ENCODE results near the gene SLF1. TPM values are rescaled to one million over a fixed set of nuclear protein-coding genes. Genes with fewer than 3 reads are reported as not detected.

SLF1 gene
- total RNA-seq, 1 experiment from 2014 or later, result 26.3 TPM

- Histone ChIP-seq H3K9me2 (replicated peaks; ENCODE audit: insufficient read depth, low read length) (no peaks in the 10 kb centered on the region), H3K4me1 (ENCODE audit: low read length) (no peaks in the 10 kb centered on the region), H3K79me2 (ENCODE audit: low read length) (peaks cover 77% of the 10 kb centered on the region), H3K4me2 (ENCODE audit: low read depth, low read length, poor library complexity, severe bottlenecking) (no peak overlapping the region), H4K20me1 (ENCODE audit: insufficient read depth, low read depth, low read length) (no peaks in the 10 kb centered on the region), H3K9me3 (ENCODE audit: low read length) (peaks cover 8% of the 10 kb centered on the region; the same call in 1 of the 2 replicates), H3K4me3 (ENCODE audit: low read length) (no peak overlapping the region), H2AFZ (ENCODE audit: low read length) (no peak overlapping the region), H3K9ac (ENCODE audit: low read length) (no peak overlapping the region), H3K36me3 (ENCODE audit: insufficient read depth, low read length) (peaks cover 61% of the 10 kb centered on the region), H3K27me3 (ENCODE audit: low read length) (no peaks in the 10 kb centered on the region), H3K27ac (ENCODE audit: low read length) (no peak overlapping the region)
- DNase-seq, result no peak
Observed at GRCh38 chr5:94632024-94632423, 13.6 kb downstream of the SLF1 start.

GRCh38 chr5:94640176-94640575, 21.7 kb downstream of the SLF1 start:
- peaks cover 46% of the 10 kb centered on the region for H3K36me3 ChIP-seq (ENCODE audit: insufficient read depth, low read length)

GRCh38 chr5:94645053-94645452, 26.6 kb downstream of the SLF1 start:
- H3K4me1 ChIP-seq (ENCODE audit: low read length), result no peaks in the 10 kb centered on the region
- peaks cover 35% of the 10 kb centered on the region for H3K36me3 ChIP-seq (ENCODE audit: insufficient read depth, low read length)
- H3K27ac ChIP-seq (ENCODE audit: low read length), result no peak overlapping the region
- H3K79me2 ChIP-seq (ENCODE audit: low read length), result peaks cover 70% of the 10 kb centered on the region
- no peak overlapping the region for H3K9ac ChIP-seq (ENCODE audit: low read length)
- no peak overlapping the region for H3K4me3 ChIP-seq (ENCODE audit: low read length)
- no peak for DNase-seq
- H4K20me1 ChIP-seq (ENCODE audit: insufficient read depth, low read depth, low read length), result no peaks in the 10 kb centered on the region
- H3K9me3 ChIP-seq (ENCODE audit: low read length), result peaks cover 2% of the 10 kb centered on the region
- no peak overlapping the region for H3K4me2 ChIP-seq (ENCODE audit: low read depth, low read length, poor library complexity, severe bottlenecking)
- no peaks in the 10 kb centered on the region for H3K9me2 ChIP-seq (replicated peaks; ENCODE audit: insufficient read depth, low read length)
- no peak overlapping the region for H2AFZ ChIP-seq (ENCODE audit: low read length)
- H3K27me3 ChIP-seq (ENCODE audit: low read length), result no peaks in the 10 kb centered on the region

More at GRCh38 chr5:94640176-94640575, 21.7 kb downstream of the SLF1 start:
- no peaks in the 10 kb centered on the region for H3K4me1 ChIP-seq (ENCODE audit: low read length)
- no peak overlapping the region for H3K4me2 ChIP-seq (ENCODE audit: low read depth, low read length, poor library complexity, severe bottlenecking)
- no peaks in the 10 kb centered on the region for H3K9me2 ChIP-seq (replicated peaks; ENCODE audit: insufficient read depth, low read length)
- H3K9me3 ChIP-seq (ENCODE audit: low read length), result peaks cover 12% of the 10 kb centered on the region
- no peak for DNase-seq
- H2AFZ ChIP-seq (ENCODE audit: low read length), result no peak overlapping the region
- H3K9ac ChIP-seq (ENCODE audit: low read length), result no peak overlapping the region
- H3K4me3 ChIP-seq (ENCODE audit: low read length), result no peak overlapping the region
- no peaks in the 10 kb centered on the region for H3K27me3 ChIP-seq (ENCODE audit: low read length)
- H4K20me1 ChIP-seq (ENCODE audit: insufficient read depth, low read depth, low read length), result no peaks in the 10 kb centered on the region
- H3K27ac ChIP-seq (ENCODE audit: low read length), result no peak overlapping the region
- peaks cover 89% of the 10 kb centered on the region for H3K79me2 ChIP-seq (ENCODE audit: low read length)

DNA sequence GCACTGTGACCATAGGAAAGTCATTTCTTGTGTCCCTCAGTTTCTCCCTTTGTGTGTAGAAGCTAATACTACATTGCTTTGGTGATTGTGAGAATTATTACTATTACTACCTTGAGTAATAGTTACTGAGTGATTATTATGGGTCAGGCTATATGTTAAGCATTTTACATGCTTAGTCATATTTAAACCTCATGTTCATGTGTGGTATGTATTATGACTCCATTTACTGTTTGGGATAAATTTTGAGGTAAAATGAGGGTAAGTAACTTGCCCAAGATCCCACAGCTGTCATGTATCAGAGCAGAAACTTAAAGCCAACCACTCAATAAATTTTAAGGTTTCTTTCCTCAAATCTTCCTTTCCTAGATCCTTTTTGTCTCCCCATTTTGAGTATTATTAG, 28.3 kb downstream of the SLF1 start:
- no peaks in the 10 kb centered on the region for H3K9me2 ChIP-seq (replicated peaks; ENCODE audit: insufficient read depth, low read length)
- H3K4me3 ChIP-seq (ENCODE audit: low read length), result no peak overlapping the region
- H3K27me3 ChIP-seq (ENCODE audit: low read length), result no peaks in the 10 kb centered on the region
- H4K20me1 ChIP-seq (ENCODE audit: insufficient read depth, low read depth, low read length), result no peaks in the 10 kb centered on the region
- H3K79me2 ChIP-seq (ENCODE audit: low read length), result peaks cover 59% of the 10 kb centered on the region
- H3K9ac ChIP-seq (ENCODE audit: low read length), result no peak overlapping the region
- no peak overlapping the region for H3K4me2 ChIP-seq (ENCODE audit: low read depth, low read length, poor library complexity, severe bottlenecking)
- DNase-seq, result no peak
- H3K27ac ChIP-seq (ENCODE audit: low read length), result no peak overlapping the region
- H3K9me3 ChIP-seq (ENCODE audit: low read length), result no peaks in the 10 kb centered on the region
- H3K4me1 ChIP-seq (ENCODE audit: low read length), result no peaks in the 10 kb centered on the region
- no peak overlapping the region for H2AFZ ChIP-seq (ENCODE audit: low read length)
- H3K36me3 ChIP-seq (ENCODE audit: insufficient read depth, low read length), result peaks cover 42% of the 10 kb centered on the region

DNA sequence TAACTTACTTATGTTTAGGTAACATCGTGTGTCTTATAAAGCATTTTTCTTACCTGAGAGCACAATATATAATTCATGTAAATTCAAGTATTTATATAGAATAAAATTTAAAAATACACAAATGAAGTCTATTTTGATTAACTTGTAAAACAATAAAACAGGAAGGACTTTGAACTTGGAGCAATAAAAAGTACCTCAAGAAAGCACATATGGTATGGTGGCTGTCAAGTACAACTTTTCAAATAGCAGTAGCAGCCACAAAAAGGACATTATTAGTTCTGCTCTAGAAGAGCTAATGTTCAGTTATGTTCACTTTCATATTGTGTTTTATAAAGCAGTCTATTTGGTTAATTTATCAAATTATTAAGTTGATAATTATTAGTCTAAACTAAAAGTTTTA, 31.4 kb downstream of the SLF1 start:
- H3K27ac ChIP-seq (ENCODE audit: low read length), result no peak overlapping the region
- DNase-seq, result no peak
- peaks cover under 1% of the 10 kb centered on the region; the same call in 1 of the 2 replicates for H3K9me3 ChIP-seq (ENCODE audit: low read length)
- H3K4me1 ChIP-seq (ENCODE audit: low read length), result no peaks in the 10 kb centered on the region
- peaks cover 36% of the 10 kb centered on the region for H3K79me2 ChIP-seq (ENCODE audit: low read length)
- H3K9me2 ChIP-seq (replicated peaks; ENCODE audit: insufficient read depth, low read length), result no peaks in the 10 kb centered on the region
- no peak overlapping the region for H3K9ac ChIP-seq (ENCODE audit: low read length)
- H3K36me3 ChIP-seq (ENCODE audit: insufficient read depth, low read length), result peaks cover 59% of the 10 kb centered on the region
- H4K20me1 ChIP-seq (ENCODE audit: insufficient read depth, low read depth, low read length), result no peaks in the 10 kb centered on the region
- H3K27me3 ChIP-seq (ENCODE audit: low read length), result no peaks in the 10 kb centered on the region
- H2AFZ ChIP-seq (ENCODE audit: low read length), result no peak overlapping the region
- H3K4me3 ChIP-seq (ENCODE audit: low read length), result no peak overlapping the region
- H3K4me2 ChIP-seq (ENCODE audit: low read depth, low read length, poor library complexity, severe bottlenecking), result no peak overlapping the region

- peaks cover 53% of the 10 kb centered on the region for H3K36me3 ChIP-seq (ENCODE audit: insufficient read depth, low read length)
- no peaks in the 10 kb centered on the region for H4K20me1 ChIP-seq (ENCODE audit: insufficient read depth, low read depth, low read length)
- no peak overlapping the region for H2AFZ ChIP-seq (ENCODE audit: low read length)
- no peak overlapping the region for H3K4me3 ChIP-seq (ENCODE audit: low read length)
- peaks cover 52% of the 10 kb centered on the region for H3K79me2 ChIP-seq (ENCODE audit: low read length)
- H3K9me3 ChIP-seq (ENCODE audit: low read length), result peaks cover 29% of the 10 kb centered on the region
- no peak for DNase-seq
- no peak overlapping the region for H3K4me2 ChIP-seq (ENCODE audit: low read depth, low read length, poor library complexity, severe bottlenecking)
- H3K9me2 ChIP-seq (replicated peaks; ENCODE audit: insufficient read depth, low read length), result no peaks in the 10 kb centered on the region
- no peaks in the 10 kb centered on the region for H3K4me1 ChIP-seq (ENCODE audit: low read length)
- H3K9ac ChIP-seq (ENCODE audit: low read length), result no peak overlapping the region
- no peaks in the 10 kb centered on the region for H3K27me3 ChIP-seq (ENCODE audit: low read length)
- H3K27ac ChIP-seq (ENCODE audit: low read length), result no peak overlapping the region
Observed at GRCh38 chr5:94658272-94658671, 39.8 kb downstream of the SLF1 start.

DNA sequence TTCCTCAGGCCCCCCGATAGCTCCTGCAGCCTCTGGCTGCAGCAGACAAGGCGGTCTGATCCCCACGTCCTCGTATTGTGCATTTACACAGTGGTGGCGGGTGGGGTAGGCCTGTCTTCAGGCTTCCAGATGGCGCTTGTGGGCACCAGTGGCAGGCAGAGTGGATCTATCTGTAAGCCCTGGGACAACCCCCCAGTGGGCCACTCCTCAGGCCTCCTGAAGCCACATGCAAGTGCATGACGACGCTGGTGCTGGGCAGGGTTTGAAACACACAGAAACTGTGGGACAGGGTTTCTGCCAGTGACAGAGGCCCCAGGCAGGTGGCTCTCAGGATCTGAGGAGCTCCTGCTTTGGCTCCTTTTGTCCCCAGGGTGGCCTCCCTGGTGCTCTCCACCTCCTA, 42.0 kb downstream of the SLF1 start:
- H3K9me3 ChIP-seq (ENCODE audit: low read length), result peaks cover 23% of the 10 kb centered on the region
- no peaks in the 10 kb centered on the region for H3K27me3 ChIP-seq (ENCODE audit: low read length)
- H2AFZ ChIP-seq (ENCODE audit: low read length), result no peak overlapping the region
- H3K9me2 ChIP-seq (replicated peaks; ENCODE audit: insufficient read depth, low read length), result no peaks in the 10 kb centered on the region
- H3K4me1 ChIP-seq (ENCODE audit: low read length), result no peaks in the 10 kb centered on the region
- no peaks in the 10 kb centered on the region for H4K20me1 ChIP-seq (ENCODE audit: insufficient read depth, low read depth, low read length)
- no peak overlapping the region for H3K9ac ChIP-seq (ENCODE audit: low read length)
- peaks cover 40% of the 10 kb centered on the region for H3K36me3 ChIP-seq (ENCODE audit: insufficient read depth, low read length)
- peaks cover 46% of the 10 kb centered on the region for H3K79me2 ChIP-seq (ENCODE audit: low read length)
- no peak overlapping the region for H3K4me3 ChIP-seq (ENCODE audit: low read length)
- no peak for DNase-seq
- no peak overlapping the region for H3K4me2 ChIP-seq (ENCODE audit: low read depth, low read length, poor library complexity, severe bottlenecking)
- H3K27ac ChIP-seq (ENCODE audit: low read length), result no peak overlapping the region

DNA sequence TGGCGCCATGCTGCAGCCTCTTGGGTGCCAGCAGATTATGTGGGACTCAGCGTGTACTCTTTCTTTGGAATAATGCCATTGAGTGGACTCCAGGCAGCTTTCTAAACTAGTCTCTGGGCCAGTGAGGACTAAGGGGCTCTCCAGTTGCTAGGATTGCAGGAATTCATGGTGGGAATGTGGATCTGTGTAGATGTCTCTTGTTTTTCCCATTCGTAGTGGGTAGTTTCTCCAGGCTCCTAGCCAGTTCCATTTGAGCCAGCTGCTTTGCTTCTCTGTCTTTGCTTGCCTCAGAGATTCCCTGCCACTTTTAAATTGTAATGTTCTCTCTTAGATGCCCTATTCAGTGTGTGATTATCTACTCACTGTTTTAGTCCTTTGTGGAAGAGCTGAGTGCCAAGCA, 42.6 kb downstream of the SLF1 start:
- Histone ChIP-seq H3K36me3 (ENCODE audit: insufficient read depth, low read length) (peaks cover 38% of the 10 kb centered on the region), H3K9me3 (ENCODE audit: low read length) (peaks cover 19% of the 10 kb centered on the region), H3K9me2 (replicated peaks; ENCODE audit: insufficient read depth, low read length) (no peaks in the 10 kb centered on the region)

DNA sequence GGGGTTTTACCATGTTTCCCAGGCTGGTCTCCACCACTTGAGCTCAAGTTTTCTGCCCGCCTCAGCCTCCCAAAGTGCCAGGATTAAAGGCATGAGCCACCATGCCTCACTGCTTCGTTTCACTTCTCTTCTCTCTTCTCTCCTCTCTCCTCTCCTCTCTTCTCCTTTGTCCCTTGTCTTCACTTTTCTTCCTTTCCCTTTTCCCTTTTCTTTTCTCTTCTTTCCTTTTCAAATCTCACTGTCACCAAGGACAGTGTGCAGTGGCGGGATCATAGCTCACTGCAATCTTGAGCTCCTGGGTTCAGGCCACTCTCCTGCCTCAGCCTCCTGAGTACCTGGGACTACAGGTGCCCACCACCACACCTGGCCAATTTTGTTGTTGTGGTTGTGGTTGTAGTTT, 49.5 kb downstream of the SLF1 start:
- no peaks in the 10 kb centered on the region for H3K9me3 ChIP-seq (ENCODE audit: low read length)
- H3K9me2 ChIP-seq (replicated peaks; ENCODE audit: insufficient read depth, low read length), result no peaks in the 10 kb centered on the region
- H3K4me3 ChIP-seq (ENCODE audit: low read length), result no peak overlapping the region
- H3K4me1 ChIP-seq (ENCODE audit: low read length), result no peaks in the 10 kb centered on the region
- peaks cover 7% of the 10 kb centered on the region; the same call in 1 of the 2 replicates for H3K79me2 ChIP-seq (ENCODE audit: low read length)
- H3K27me3 ChIP-seq (ENCODE audit: low read length), result no peaks in the 10 kb centered on the region
- H3K27ac ChIP-seq (ENCODE audit: low read length), result no peak overlapping the region
- no peaks in the 10 kb centered on the region for H4K20me1 ChIP-seq (ENCODE audit: insufficient read depth, low read depth, low read length)
- H3K4me2 ChIP-seq (ENCODE audit: low read depth, low read length, poor library complexity, severe bottlenecking), result no peak overlapping the region
- DNase-seq, result no peak
- H3K36me3 ChIP-seq (ENCODE audit: insufficient read depth, low read length), result peaks cover 16% of the 10 kb centered on the region; the same call in 1 of the 2 replicates
- H3K9ac ChIP-seq (ENCODE audit: low read length), result no peak overlapping the region
- H2AFZ ChIP-seq (ENCODE audit: low read length), result no peak overlapping the region

More for the DNA sequence above, 42.6 kb downstream of the SLF1 start:
- peaks cover 41% of the 10 kb centered on the region for H3K79me2 ChIP-seq (ENCODE audit: low read length)
- no peak overlapping the region for H3K4me2 ChIP-seq (ENCODE audit: low read depth, low read length, poor library complexity, severe bottlenecking)
- no peak for DNase-seq
- H3K4me3 ChIP-seq (ENCODE audit: low read length), result no peak overlapping the region
- H3K27me3 ChIP-seq (ENCODE audit: low read length), result no peaks in the 10 kb centered on the region
- no peak overlapping the region for H3K9ac ChIP-seq (ENCODE audit: low read length)
- H3K4me1 ChIP-seq (ENCODE audit: low read length), result no peaks in the 10 kb centered on the region
- H2AFZ ChIP-seq (ENCODE audit: low read length), result no peak overlapping the region
- H3K27ac ChIP-seq (ENCODE audit: low read length), result no peak overlapping the region
- H4K20me1 ChIP-seq (ENCODE audit: insufficient read depth, low read depth, low read length), result no peaks in the 10 kb centered on the region
